OCI-LY7 (cell line): ENCODE measurements around the gene NUS1. TPM values are rescaled to one million over a fixed set of nuclear protein-coding genes. Genes with fewer than 3 reads are reported as not detected.
"Not testable (repeated sequence)": the region's sequence is repeated elsewhere in the genome, so short reads cannot be mapped to it uniquely, and the experiment has no call there.

ENCODE experiments used
- BruUV-seq: library from RNA; stranded (reverse); fragments of 400-500 nt; replicated peaks from 2 replicates; lab custom pipeline; 2021; lab: Mats Ljungman, UMichigan
- CTCF ChIA-PET: fragments of 300-600 bp; sonication (Branson Sonifier 250); formaldehyde crosslinking; loops from one replicate; lab custom pipeline; 2022; ENCODE audit warnings: antibody characterized with exemption; ENCODE audit not compliant: unreplicated experiment; lab: Charles Lee
- POLR2A ChIA-PET: fragments of 300-600 bp; sonication (Branson Sonifier 250); formaldehyde crosslinking; loops from one replicate; lab custom pipeline; 2022; ENCODE audit warnings: antibody characterized with exemption; lab: Charles Lee
- DNase-seq: peaks from one replicate; pipeline ENCODE4 v3.0.0-alpha.2; 2015; ENCODE audit warnings: low spot score
- H2AFZ ChIP-seq: fragments of 200-600 bp; sonication (generic), shearing (Covaris generic); 2 replicates; pipeline ENCODE4 v1.6.1; 2014; ENCODE audit warnings: mild to moderate bottlenecking, antibody characterized with exemption, low read length, moderate library complexity
- H3K27ac ChIP-seq: fragments of 200-600 bp; sonication (generic); 2 replicates; pipeline ENCODE4 v1.5.1; 2014; ENCODE audit warnings: mixed run types, low read depth, mild to moderate bottlenecking, moderate library complexity, low read length, inconsistent platforms; ENCODE audit not compliant: poor library complexity, severe bottlenecking
- H3K36me3 ChIP-seq: fragments of 200-600 bp; sonication (generic); 2 replicates; pipeline ENCODE4 v1.6.1; 2014; ENCODE audit warnings: mild to moderate bottlenecking, antibody characterized with exemption, low read length, moderate library complexity, mixed read lengths; ENCODE audit not compliant: insufficient read depth
- H3K4me1 ChIP-seq: fragments of 200-600 bp; sonication (generic); 2 replicates; pipeline ENCODE4 v1.5.1; 2014; ENCODE audit warnings: mild to moderate bottlenecking, low read length; ENCODE audit not compliant: insufficient read depth, poor library complexity, severe bottlenecking
- H3K4me2 ChIP-seq: fragments of 200-600 bp; sonication (generic); 2 replicates; pipeline ENCODE4 v1.6.1; 2014; ENCODE audit warnings: mild to moderate bottlenecking, low read length
- H3K4me3 ChIP-seq: fragments of 200-600 bp; sonication (generic); 2 replicates; pipeline ENCODE4 v1.5.1; 2014; ENCODE audit warnings: mild to moderate bottlenecking, low read depth, low read length; ENCODE audit not compliant: poor library complexity, severe bottlenecking
- H3K79me2 ChIP-seq: fragments of 200-600 bp; sonication (generic); 2 replicates; pipeline ENCODE4 v1.6.1; 2016; ENCODE audit warnings: low read depth, mild to moderate bottlenecking, low read length, moderate library complexity, mixed read lengths; ENCODE audit not compliant: insufficient read depth
- H3K9me2 ChIP-seq: fragments of 200-600 bp; sonication (generic); 2 replicates; pipeline ENCODE4 v1.6.1; 2016; ENCODE audit warnings: mild to moderate bottlenecking, low read length, mixed read lengths; ENCODE audit not compliant: insufficient read depth
- H3K9me3 ChIP-seq: fragments of 200-600 bp; sonication (generic); 2 replicates; pipeline ENCODE4 v1.6.1; 2014; ENCODE audit warnings: mild to moderate bottlenecking, mixed run types, low read length, mixed read lengths
- H4K20me1 ChIP-seq: fragments of 200-600 bp; sonication (generic); 2 replicates; pipeline ENCODE4 v1.6.1; 2014; ENCODE audit warnings: mild to moderate bottlenecking, antibody characterized with exemption, low read length, moderate library complexity, mixed read lengths; ENCODE audit not compliant: insufficient read depth
- EZH2phosphoT487 ChIP-seq: fragments of 200-600 bp; sonication (generic); IDR thresholded peaks from 2 replicates; pipeline ENCODE4 v1.6.1; 2018; ENCODE audit warnings: low read depth, borderline replicate concordance, mild to moderate bottlenecking, mixed run types, antibody characterized with exemption, low read length, moderate library complexity, mixed read lengths
- intact Hi-C: fragments of 100-400 bp; cut with micrococcal nuclease; formaldehyde crosslinking; loops from one replicate; pipeline ENCODE4 v1.10.0; 2022; ENCODE audit not compliant: unreplicated experiment
- total RNA-seq, 2 experiments: library from RNA; depleted of rRNA in 1 of 2; stranded (reverse); fragments of >200 nt in 1 of 2; shearing (Covaris generic) in 1 of 2; gene quantifications; 2 replicates each; pipeline ENCODE4 v1.2.3, GENCODE V29; 2014 to 2022
- TF ChIP-seq, protein P1 (sequence below): fragments of 200-600 bp; sonication (generic); conservative IDR thresholded peaks from 2 replicates; pipeline ENCODE4 v1.5.1; 2014; ENCODE audit warnings: mild to moderate bottlenecking, antibody characterized with exemption, low read length, moderate library complexity, mixed read lengths

NUS1 gene
- total RNA-seq, 2 experiments from 2014 or later: 9.8 to 35.7 TPM

DNA sequence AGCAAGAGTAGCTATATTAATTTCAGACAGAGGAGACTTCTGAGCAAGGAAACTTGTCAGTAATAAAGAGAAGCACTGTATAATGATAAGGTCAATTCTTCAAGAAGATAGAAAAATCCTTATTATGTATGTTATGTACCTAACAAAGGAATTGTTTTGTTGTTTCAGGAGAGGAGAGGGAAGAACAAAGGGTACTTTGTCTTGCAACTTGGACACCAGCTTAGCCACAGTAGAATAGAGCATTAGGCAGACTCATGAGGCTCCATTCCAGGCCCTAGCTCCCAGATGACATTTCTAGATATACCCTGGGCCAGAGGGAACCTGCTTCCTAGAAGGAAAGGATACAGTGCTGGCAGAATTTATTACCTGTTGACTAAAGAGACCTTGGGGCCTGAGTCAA is 6.5 kb upstream of the NUS1 start:
- intact Hi-C loops: no loop called here
- H3K79me2 ChIP-seq: no peaks in the 10 kb centered on the region
- H3K9me2 ChIP-seq: no peaks in the 10 kb centered on the region
- H3K4me2 ChIP-seq: no peak overlapping the region
- H3K36me3 ChIP-seq: no peaks in the 10 kb centered on the region
- no peaks in the 10 kb centered on the region for H4K20me1 ChIP-seq
- no peaks in the 10 kb centered on the region for H3K4me1 ChIP-seq
- no peak overlapping the region for H3K4me3 ChIP-seq
- no peak for TF ChIP-seq EZH2phosphoT487
- TF ChIP-seq, protein P1, sequence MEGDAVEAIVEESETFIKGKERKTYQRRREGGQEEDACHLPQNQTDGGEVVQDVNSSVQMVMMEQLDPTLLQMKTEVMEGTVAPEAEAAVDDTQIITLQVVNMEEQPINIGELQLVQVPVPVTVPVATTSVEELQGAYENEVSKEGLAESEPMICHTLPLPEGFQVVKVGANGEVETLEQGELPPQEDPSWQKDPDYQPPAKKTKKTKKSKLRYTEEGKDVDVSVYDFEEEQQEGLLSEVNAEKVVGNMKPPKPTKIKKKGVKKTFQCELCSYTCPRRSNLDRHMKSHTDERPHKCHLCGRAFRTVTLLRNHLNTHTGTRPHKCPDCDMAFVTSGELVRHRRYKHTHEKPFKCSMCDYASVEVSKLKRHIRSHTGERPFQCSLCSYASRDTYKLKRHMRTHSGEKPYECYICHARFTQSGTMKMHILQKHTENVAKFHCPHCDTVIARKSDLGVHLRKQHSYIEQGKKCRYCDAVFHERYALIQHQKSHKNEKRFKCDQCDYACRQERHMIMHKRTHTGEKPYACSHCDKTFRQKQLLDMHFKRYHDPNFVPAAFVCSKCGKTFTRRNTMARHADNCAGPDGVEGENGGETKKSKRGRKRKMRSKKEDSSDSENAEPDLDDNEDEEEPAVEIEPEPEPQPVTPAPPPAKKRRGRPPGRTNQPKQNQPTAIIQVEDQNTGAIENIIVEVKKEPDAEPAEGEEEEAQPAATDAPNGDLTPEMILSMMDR: no peak
- no peak for DNase-seq
- H3K9me3 ChIP-seq: no peaks in the 10 kb centered on the region; the same call in 1 of the 2 replicates
- H2AFZ ChIP-seq: no peak overlapping the region
- ChIA-PET POLR2A (no interaction called here), CTCF (no interaction called here)
- BruUV-seq: no TSS peak
- no peak overlapping the region for H3K27ac ChIP-seq

DNA sequence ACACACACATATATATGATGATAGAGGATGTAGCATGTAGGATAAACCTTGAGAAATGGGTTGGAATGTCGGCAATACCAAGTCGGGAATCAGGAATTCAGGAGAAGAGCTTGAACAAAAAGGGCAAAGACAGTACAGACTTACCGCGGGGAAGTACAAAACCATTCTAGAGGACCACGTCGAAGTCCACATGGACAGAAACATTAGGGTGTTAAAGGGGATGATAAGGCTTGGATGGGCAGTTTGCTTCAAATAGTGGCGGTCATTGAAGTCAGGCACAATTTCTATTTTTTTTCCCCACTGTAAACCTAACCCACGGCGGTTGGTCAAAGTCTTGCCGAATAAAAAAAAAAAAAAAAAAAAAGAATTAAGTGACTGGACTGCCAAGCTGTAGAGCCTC is 766 bp upstream of the NUS1 start:
- intact Hi-C loops: loop anchor here (2.0 kb wide), 1 partner anchor 72 kb away; the partner anchor contains the start of gene GOPC
- no peaks in the 10 kb centered on the region for H3K9me2 ChIP-seq
- H3K79me2 ChIP-seq: peaks cover 38% of the 10 kb centered on the region
- H2AFZ ChIP-seq: peak overlapping the region; percentile 99
- CTCF ChIA-PET: no interaction called here
- peaks cover 19% of the 10 kb centered on the region for H3K4me1 ChIP-seq
- peaks cover 14% of the 10 kb centered on the region for H4K20me1 ChIP-seq
- peak overlapping the region; percentile 91 for H3K4me2 ChIP-seq
- H3K36me3 ChIP-seq: peaks cover 28% of the 10 kb centered on the region
- DNase-seq: no peak
- peak overlapping the region; percentile 81 for H3K4me3 ChIP-seq
- H3K27ac ChIP-seq: no peak overlapping the region
- TF ChIP-seq EZH2phosphoT487: no peak
- TF ChIP-seq, protein P1: no peak
- BruUV-seq: no TSS peak
- peaks cover 13% of the 10 kb centered on the region for H3K9me3 ChIP-seq
- POLR2A ChIA-PET: interaction anchor here (0.7 kb wide), 1 partner anchor 52 kb away, joined by 6 read pairs; no protein-coding TSS in a partner anchor

DNA sequence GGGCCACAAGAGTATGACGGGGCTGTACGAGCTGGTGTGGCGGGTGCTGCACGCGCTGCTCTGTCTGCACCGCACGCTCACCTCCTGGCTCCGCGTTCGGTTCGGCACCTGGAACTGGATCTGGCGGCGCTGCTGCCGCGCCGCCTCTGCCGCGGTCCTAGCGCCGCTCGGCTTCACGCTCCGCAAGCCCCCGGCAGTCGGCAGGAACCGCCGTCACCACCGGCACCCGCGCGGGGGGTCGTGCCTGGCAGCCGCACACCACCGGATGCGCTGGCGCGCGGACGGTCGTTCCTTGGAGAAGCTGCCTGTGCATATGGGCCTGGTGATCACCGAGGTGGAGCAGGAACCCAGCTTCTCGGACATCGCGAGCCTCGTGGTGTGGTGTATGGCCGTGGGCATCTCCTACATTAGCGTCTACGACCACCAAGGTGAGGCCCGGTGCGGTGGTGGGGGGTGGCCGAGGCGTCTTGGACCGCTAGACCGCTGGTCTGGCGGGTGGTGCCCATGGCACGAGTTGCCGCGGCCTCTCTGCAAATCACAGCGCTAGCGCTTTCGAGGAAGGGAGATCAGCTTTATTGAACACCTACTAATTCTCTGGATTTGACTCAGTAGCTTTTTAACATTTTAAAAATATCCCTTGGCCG is 511 bp downstream of the NUS1 start:
- Histone ChIP-seq H3K36me3 (peaks cover 41% of the 10 kb centered on the region), H3K4me1 (peaks cover 19% of the 10 kb centered on the region), H3K4me3 (peak overlapping the region; percentile 81), H3K79me2 (peaks cover 50% of the 10 kb centered on the region), H4K20me1 (peaks cover 14% of the 10 kb centered on the region), H3K9me3 (peaks cover 26% of the 10 kb centered on the region), H3K4me2 (peak overlapping the region; percentile 81)
- H3K27ac ChIP-seq, BruUV-seq, H2AFZ ChIP-seq, CTCF ChIA-PET, POLR2A ChIA-PET, H3K9me2 ChIP-seq: not testable (repeated sequence)
- intact Hi-C loops: loop anchor here (2.0 to 5.0 kb wide), 2 partner anchors 73 to 1103 kb away; partner anchors contain the start of genes GOPC and RWDD1
- DNase-seq: peak; percentile 17
